HCT116 (cell line): ENCODE results near the gene LIMK2.
"Not testable (repeated sequence)": the region's sequence is repeated elsewhere in the genome, so short reads cannot be mapped to it uniquely, and the experiment has no call there.

ENCODE experiments used
- EZH2 ChIP-seq: fragments of 200-600 bp; sonication (generic); IDR thresholded peaks from 2 replicates; pipeline ENCODE4 v1.6.1; 2017; ENCODE audit warnings: antibody characterized with exemption, mixed run types
- POLR2A ChIP-seq: IDR thresholded peaks from 2 replicates; pipeline ENCODE4 v1.7.0; 2011; ENCODE audit warnings: borderline replicate concordance; ENCODE audit not compliant: insufficient read depth, insufficient read length; ENCODE audit errors: extremely low read depth
- POLR2AphosphoS5 ChIP-seq: IDR thresholded peaks from 2 replicates; pipeline ENCODE4 v1.6.1; 2011; ENCODE audit warnings: mild to moderate bottlenecking, low read depth, low read length, moderate library complexity
- YY1 ChIP-seq: IDR thresholded peaks from 2 replicates; pipeline ENCODE4 v1.6.1; 2011; ENCODE audit warnings: low read length, low read depth, moderate library complexity, mild to moderate bottlenecking; ENCODE audit not compliant: insufficient replicate concordance; ENCODE audit errors: extremely low read depth
- ZNF274 ChIP-seq: fragments of 200-500 bp; sonication (Bioruptor generic); IDR thresholded peaks from 2 replicates; pipeline ENCODE4 v1.6.1; 2014; ENCODE audit warnings: mild to moderate bottlenecking, low read depth, low read length, inconsistent platforms

DNA sequence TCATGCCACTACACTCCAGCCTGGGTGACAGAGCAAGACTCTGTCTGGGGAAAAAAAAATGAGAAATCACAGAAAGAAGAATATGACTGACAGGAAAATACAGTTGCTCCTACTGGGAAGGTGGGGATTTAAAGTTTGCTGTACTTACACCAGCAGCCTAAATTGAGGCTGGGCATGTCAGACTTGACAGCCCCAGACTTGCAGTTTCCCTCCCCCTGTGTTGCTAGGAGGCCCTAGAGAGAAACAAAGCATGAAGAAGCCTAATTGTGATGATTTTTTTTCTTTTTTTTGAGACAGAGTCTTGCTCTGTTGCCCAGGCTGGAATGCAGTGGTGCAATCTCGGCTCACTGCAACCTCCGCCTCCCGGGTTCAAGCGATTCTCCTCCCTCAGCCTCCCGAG lies 17.4 kb upstream of the LIMK2 start:
- TF ChIP-seq YY1, POLR2A, EZH2, ZNF274, POLR2AphosphoS5: not testable (repeated sequence)
